Hematopoietic multipotent progenitor cell treated with erythropoietin and hydrocortisone succinate and interleukin-3 and kit ligand, for 17 days (in vitro differentiated cells): ENCODE data around the gene USP47.

Source experiments
- DNase-seq: peaks from one replicate; pipeline ENCODE4 v3.0.0-alpha.2; 2015; ENCODE audit warnings: low spot score

The USP47 gene

GRCh38 chr11:11864803-11865202, 23.0 kb downstream of the USP47 start:
- DNase-seq = no peak

- no peak for DNase-seq
Measured at GRCh38 chr11:11865449-11865848, 23.7 kb downstream of the USP47 start.

DNA sequence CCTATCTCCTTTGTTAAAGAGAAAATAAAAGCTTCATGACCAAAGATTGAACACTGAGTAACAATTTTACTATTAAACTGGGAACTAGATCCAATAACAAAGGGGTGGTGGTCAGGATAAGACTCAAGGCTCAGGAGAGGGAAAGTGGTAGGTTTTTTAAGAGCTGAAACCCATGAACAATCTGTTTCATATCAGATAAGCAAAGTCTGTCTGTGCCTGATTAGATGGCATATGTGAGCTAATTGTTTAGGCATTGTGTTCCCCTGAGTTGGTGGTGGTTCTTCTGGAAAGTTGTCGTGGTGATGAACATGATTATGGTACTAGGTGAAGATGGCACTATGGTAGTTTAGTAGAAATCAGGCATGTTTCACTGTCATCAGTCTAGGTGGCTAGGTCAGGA, 24.4 kb downstream of the USP47 start:
- no peak for DNase-seq

DNA sequence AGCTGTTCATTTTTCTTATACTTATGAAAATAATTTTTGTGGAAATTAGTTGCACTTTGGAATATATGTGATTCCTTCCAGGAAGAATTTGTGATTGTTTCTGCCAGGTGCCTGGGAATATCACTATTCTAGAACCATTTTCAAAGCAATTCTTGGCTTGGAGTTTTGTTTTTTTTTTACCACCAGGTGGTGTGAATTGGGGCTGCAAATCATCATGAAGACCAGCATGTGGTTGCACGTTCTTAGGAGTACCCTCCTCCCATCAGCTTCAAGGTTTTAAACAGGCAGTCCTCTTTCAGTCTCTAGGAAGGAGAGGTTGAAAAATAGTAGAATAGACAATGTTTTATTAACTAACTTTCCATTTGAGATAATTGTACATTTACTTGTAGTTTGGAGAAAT, 25.9 kb downstream of the USP47 start:
- DNase-seq = no peak

- DNase-seq = no peak
Measured at GRCh38 chr11:11871991-11872401, 30.2 kb downstream of the USP47 start.

DNA sequence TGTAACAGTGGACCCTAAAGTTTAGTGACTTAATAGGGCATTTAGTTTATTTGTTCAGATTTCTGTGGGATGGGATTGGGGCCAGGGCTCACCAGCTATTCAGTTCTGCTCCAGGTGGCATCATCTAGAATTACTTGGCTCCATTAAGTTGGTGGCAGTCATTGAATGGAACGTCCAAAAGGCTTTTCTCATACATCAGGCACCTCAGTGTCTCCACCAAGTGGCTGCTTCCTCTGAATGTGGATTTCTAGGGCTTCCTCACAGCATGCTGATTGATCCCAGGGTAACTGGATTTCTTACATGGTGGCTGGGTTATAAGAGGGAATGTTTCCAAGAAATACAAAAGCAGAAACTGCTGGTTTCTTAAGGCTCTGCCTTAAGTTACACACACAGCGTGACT, 34.7 kb downstream of the USP47 start:
- peak; percentile 20 for DNase-seq

DNA sequence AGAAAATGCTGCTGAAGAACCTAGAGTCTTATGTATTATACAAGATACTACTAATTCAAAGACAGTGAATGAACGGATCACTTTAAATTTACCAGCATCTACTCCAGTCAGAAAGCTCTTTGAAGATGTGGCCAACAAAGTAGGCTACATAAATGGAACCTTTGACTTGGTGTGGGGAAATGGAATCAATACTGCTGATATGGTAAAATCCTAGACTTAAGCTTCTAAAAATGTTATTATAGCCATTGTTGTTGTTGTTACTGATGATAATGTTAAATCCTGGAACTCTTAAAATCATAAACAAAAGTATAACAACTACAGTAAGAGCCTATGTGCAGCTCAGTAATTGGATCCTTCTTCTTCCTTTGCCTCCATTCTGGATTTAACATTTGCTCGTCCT, 38.4 kb downstream of the USP47 start:
- no peak for DNase-seq

GRCh38 chr11:11882539-11882938, 40.8 kb downstream of the USP47 start:
- no peak for DNase-seq

GRCh38 chr11:11884351-11884750, 42.6 kb downstream of the USP47 start:
- no peak for DNase-seq

GRCh38 chr11:11884774-11885481, 43.2 kb downstream of the USP47 start:
- no peak for DNase-seq

GRCh38 chr11:11894486-11894885, 52.7 kb downstream of the USP47 start:
- DNase-seq = no peak

GRCh38 chr11:11895672-11896071, 53.9 kb downstream of the USP47 start:
- no peak for DNase-seq

GRCh38 chr11:11898648-11899047, 56.9 kb downstream of the USP47 start:
- no peak for DNase-seq

DNA sequence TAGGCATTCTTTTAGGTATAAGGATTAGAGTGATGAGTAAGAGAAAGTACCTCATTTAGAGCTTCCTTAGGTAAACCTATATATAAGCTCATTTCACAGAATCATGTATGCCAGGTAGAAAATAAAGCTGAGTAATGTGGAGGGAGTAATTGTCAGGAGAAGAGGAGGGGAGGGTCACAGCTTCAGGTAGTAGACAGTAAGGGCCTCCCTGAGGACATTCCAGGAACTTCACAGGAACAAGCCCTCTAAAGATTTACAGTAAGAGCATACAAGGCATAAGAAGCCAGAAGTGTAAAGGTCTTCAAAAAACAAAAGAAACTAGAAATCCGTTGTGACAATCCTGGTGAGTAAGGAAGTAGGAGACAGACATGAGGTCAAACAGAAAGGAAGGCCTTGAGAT, 57.6 kb downstream of the USP47 start:
- no peak for DNase-seq

DNA sequence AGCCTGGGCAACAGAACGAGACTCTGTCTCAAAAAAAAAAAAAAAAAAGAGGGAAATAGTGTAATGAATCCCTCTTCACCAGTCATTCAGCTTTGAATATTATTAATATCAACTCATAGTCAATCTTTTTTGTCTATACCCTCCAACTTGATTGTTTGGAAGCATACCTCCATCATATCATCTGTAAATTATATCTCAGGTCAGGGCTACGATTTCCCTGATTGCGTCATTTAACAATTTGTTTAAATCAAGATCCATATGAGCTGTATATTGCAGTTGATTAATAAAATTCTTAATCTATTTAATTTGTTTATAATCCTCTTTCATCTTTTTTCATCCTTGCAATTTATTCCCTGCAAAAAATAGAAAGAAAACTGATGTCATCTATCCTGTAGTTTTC, 60.2 kb downstream of the USP47 start:
- no peak for DNase-seq

- DNase-seq = no peak
Measured at GRCh38 chr11:11909727-11910126, 68.0 kb downstream of the USP47 start.

- DNase-seq = no peak
Measured at GRCh38 chr11:11910541-11910940, 68.8 kb downstream of the USP47 start.

DNA sequence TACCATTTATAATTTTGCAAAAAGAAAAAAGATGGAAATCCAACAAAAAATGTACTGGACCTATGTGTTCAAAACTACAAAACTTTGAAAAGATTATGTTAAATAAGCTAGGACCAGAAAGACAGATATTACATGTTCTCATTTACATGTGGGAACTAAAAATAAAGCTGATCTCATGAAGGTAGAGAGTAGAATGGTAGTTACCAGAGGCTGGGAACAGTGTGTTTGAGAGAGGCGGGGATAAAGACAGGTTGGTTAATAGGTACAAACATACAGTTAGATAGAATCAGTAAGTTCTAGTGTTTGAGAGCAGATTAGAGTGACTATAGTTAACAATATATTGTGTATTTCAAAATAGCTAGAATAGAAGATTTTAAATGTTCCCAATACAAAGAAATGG, 71.6 kb downstream of the USP47 start:
- no peak for DNase-seq

- DNase-seq = no peak
Measured at GRCh38 chr11:11915625-11916024, 73.9 kb downstream of the USP47 start.

DNA sequence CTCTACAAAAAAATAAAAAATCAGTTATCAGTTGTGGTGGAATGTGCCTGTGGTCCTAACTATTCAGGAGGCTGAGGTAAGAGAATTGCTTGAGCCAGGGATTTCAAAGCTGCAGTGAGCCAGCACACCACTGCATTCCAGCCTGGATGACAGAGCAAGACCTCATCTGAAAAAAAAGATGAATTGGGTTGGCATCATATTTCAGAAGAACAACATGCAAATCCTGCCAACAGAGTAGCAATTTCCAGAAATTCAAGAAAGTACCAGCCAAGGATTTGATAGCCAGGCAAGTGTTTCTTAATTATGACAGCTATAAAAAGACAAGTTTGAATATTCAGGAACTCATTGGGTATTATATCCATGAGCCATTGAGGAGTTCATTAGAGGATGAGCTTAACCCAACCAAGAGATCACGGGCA, 75.2 kb downstream of the USP47 start:
- no peak for DNase-seq

DNA sequence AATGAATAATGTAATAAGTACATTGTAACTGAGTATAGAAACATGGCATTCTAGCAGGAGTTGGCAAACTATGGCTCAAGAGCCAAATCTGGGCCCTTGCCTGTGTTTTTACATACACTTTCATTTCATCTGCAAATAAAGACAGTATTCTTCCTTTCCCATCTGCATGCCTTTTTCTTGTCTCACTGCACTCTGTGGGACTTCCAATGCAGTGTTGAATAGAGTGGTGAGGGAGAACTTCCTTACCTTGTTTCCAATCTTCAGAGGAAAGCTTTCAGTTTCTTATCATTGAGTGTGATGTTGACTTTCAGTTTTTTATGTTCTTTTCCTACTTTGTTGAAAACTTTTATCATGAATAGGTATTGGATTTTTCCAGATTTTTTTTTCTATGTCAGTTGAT, 82.1 kb downstream of the USP47 start:
- DNase-seq = no peak

DNA sequence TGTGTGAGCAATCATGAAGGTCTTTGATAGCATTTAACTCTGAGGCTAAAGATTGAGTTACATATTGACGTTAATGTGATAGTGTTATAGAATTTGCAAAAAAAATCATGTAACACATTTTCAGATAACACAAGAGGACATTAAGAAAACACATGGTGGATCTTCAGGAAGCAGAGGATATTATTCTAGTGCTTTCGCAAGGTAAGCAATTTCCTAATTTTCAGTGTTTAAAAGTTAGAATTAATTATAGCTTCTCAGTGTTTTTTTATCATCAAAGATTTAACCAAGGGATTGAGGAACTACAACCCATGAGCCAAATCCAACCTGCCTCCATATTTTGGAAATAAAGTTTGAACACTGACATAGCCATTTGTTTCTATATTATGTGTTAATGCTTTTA, 88.1 kb downstream of the USP47 start:
- no peak for DNase-seq

GRCh38 chr11:11931461-11932055, 89.8 kb downstream of the USP47 start:
- DNase-seq = peak; percentile 37

DNA sequence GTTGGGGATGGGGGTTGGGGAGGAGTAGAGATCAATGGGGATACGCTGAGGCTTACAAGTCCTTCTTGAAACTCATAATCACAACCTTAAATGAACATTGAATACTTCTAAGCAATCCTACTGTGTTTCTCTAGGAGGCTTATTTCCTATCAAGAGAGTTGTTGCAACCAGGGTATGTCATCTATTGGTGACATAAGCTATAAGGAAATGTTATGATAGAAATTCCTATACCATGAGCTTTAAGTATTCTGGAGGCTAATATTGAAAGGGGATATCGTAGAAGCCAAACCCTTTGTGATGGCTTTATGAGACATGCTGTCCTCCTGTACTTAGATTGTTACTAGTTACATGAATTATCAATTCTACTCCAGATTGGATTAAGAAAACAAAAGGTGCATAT, 93.8 kb downstream of the USP47 start:
- DNase-seq = no peak
